NCI-H82 treated with DMSO at 0.1 percent for 48 hours (cell line): ENCODE data around the gene HECTD1.

ENCODE experiments used
- DNase-seq: peaks from one replicate; lab custom pipeline; 2025; ENCODE audit not compliant: unreplicated experiment; lab: John Stamatoyannopoulos, UW

HECTD1 gene

DNA sequence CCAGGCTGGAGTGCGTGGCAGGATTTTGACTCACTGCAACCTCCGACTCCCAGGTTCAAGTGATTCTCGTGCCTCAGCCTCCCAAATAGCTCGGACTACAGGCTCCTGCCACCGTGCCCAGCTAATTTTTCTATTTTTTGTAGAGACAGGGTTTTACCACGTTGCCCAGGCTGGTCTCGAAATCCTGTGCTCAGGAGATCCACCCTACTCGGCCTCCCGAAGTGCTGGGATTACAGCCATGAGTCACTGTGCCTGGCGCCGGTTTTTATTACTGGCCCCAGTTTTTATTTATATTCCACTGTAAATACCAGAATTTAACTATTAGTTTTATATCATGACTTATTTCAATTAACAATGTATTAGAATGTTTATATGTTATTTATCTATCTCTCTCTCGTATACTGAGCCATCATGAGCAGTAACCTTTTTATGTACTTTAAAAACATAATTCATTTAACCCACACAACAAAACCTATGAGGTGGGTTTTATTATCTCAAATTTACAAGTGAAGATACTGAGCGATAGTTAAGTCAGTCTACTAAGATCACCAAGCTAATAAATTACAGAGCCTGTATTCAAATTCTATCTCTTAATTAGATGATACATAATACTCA lies 47.8 kb downstream of the HECTD1 start:
- no peak for DNase-seq

DNA sequence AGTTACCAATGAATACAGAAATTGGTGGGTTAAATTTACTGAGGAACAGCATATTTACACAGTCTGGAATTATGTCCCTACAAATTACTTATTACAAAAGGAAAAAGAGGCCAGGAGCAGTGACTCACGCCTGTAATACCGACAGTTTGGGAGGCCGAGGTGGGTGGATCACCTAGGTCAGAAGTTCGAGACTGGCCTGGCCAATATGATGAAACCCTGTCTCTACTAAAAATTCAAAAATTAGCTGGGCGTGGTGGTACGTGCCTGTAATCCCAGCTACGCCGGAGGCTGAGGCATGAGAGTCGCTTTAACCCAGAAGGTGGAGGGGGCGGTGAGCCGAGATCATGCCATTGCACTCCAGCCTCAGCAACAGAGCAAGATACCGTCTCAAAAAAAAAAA lies 52.6 kb downstream of the HECTD1 start:
- no peak for DNase-seq

DNA sequence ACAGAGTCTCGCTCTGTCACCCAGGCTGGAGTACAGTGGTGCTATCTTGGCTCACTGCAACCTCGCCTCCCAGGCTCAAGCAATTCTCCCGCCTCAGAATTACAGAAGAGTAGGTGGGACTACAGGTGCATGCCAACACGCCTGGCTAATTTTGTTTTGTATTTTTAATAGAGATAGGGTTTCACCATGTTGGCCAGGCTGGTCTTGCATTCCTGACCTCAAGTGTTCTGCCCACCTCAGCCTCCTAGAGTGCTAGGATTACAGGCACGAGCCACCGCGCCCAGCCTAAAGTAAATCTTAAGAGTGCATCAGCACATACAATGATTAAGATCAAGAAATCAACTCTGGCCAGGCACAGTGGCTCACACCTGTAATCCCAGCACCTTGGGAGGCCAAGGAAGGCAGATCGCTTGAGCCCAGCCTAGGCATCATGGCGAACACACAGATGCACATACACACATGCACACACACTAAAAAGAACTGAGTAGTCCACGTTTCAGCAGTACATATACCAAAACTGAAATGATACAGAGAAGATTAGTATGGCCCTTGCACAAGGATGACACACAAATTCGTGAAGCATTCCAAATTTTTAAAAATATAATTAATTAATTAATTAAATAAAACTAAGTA lies 65.0 kb downstream of the HECTD1 start:
- DNase-seq, result no peak

DNA sequence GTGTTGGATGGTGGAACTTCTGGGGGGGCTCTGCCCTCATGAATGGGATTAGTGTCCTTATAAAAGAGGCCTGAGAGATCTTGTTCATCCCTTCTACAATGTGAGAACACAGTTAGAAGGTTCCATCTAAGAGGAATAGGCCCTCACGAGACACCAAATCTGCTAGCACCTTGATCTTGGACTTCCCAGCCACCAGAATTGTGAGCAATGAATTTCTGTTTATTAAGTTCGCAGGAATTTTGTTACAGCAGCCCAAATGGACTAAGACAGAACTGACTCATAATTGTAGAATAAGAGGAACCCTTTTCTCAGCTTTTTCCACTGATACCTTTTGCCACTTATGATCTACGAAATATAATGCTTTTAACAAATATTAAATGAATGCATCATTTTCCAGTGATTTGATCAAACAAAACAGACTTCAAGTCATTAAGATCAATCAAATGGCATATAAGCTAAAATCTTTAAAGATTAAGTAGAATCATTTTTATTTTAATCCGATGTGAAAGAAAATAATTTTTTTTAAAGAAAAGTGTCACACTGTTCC lies 68.2 kb downstream of the HECTD1 start:
- DNase-seq, result no peak

DNA sequence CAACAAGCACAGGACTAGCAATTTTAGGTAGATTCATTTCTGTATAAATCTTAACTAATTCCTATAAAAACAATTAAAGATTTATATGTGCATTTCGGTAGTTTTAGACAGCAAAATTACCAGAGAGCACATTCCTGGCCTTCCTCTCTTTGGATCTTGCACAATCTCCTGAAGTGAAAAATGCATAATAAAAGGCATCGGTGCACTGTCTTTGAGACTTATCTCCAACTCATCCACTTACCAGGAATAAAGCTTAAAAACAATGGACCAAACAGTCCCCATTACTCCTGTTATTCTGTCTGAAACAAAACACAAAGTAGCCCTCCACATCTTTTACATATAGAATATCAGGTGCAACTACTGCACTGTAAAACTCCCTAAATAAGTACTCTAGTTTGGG lies 69.3 kb downstream of the HECTD1 start:
- DNase-seq, result no peak

DNA sequence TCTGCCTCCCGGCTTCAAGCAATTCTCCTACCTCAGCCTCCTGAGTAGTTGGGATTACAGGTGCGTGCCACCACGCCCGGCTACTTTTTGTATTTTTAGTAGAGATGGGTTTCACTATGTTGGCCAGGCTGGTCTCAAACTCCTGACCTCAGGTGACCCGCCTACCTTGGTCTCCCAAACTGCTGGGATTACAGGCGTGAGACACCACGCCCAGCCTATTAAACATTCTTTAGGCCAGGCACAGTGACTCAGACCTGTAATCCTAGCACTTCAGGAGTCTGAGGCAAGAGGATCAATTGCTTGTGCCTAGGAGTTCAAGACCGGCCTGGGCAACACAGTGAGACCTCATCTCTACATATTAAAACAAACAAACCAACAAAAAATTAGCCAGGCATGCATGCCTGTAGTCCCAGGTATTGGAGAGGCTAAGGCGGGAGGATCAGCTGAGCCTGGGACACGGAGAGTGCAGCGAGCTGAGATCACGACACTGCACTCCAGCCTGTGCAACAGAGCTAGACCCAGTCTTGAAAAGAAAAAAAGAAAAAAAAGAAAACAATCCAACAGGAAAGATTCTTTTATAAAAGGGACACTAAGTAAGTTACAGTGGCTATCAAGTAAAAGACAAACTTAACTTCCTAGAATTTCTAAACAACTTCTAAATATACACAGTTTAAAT lies 70.2 kb downstream of the HECTD1 start:
- DNase-seq, result no peak

DNA sequence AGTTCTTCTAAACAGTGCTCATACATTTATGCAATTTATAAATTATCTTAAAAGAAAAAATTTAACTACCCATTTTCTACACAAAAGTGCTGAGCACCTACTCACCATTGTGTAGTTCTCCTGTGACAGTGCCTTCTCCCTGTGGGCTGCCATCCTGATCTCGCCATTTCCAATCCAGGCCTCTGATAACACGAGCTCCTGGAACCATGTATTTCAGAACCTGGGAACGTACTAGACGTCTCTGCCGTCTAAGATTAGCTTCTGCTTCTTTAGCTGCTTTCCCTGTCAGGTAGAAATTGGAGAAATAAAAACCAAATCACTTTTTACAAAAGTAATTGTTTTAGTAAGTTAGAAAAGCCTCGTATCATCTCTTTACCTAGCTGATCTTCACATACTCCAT lies 74.5 kb downstream of the HECTD1 start:
- no peak for DNase-seq

DNA sequence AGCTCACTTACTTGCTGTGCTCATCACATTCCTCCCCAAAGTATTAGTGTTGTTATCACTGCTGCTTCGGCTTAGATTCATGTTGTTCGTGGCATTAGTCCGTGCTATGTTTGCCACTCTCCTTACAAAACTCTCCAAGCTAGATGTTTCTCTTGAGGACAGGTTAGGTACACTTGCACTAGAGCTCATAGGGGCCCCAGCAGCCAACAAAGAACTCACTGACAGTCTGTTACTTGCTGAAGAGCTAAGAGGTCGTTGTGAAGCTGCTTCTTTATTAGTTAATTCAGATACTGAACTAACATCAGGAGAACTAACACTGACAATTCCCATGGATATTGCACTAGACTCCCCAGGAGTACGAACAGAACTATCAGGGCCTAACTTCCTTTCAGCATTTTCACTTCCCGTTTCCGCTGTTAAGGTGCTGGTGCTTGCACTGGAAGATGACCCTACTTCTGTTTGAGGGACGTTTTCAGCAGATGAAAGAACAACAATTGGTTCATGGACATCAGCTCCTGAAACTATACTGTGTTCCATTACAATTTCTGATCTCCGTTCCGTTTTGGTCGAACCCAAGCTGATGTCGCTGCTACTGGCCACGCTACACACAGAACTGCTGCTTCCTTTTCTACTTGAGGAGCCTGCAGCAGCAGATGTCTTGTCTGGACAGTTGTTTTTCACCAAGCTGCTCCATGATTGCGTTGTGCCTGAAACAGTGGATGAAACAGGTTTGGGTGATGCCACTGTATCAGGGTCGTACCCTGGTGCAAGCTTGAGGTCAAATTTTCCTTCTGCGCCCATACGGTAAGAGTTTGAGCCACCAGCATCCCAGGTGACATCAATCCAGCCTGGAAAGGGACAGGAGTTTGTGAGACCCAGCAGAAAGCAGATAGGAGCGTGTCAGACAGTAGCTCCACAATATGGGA lies 78.7 kb downstream of the HECTD1 start:
- no peak for DNase-seq

DNA sequence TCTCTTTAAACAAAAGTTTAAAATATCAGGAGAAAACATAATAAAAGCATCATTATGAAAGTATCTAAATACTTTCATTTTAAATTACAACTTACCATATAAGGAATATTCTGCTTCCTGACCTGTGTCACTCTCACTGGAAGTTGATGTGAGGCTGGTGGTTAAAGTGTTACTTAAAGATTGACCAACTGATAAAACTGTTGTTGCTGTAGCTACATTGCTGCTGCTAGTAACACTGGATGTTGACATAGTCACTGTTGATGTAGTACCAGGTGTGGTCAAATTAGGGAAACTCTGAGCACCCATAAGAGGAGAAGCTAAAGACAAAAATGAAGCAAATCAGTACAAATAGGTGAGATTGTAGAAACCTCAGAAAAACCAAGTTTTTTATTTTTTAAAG lies 79.9 kb downstream of the HECTD1 start:
- no peak for DNase-seq

DNA sequence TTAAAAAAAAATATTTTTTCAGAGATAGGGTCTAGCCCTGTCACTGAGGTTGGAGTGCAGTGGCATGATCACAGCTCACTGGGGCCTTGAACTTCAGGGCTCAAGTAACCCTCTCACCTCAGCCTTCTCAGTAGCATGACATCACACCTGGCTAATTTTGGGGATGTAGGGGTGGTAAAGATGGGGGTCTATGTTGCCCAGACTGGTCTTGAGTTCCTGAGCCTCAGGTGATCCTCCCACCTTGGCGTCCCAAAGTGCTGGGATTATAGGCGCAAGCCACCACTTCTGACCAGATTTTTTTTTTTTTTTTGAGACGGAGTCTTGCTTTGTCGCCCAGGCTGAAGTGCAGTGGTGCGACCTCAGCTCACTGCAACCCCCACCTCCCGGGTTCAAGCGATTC lies 80.9 kb downstream of the HECTD1 start:
- DNase-seq, result no peak

DNA sequence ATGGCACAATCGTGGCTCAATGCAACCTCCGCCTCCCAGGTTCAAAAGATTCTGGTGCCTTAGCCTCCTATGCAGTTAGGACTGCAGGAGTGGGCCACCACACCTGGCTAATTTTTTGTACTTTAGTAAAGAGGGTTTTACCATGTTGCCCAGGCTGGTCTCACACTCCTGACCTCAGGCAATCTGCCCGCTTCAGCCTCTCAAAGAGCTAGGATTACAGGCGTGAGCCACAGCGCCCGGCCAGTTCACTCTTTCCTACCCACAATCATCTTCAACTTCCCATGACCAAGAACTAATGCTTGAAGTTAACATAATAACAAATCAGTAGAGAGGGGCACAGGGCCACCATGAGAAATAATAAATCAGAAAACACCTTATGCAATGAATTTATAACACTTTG lies 82.4 kb downstream of the HECTD1 start:
- DNase-seq, result no peak

DNA sequence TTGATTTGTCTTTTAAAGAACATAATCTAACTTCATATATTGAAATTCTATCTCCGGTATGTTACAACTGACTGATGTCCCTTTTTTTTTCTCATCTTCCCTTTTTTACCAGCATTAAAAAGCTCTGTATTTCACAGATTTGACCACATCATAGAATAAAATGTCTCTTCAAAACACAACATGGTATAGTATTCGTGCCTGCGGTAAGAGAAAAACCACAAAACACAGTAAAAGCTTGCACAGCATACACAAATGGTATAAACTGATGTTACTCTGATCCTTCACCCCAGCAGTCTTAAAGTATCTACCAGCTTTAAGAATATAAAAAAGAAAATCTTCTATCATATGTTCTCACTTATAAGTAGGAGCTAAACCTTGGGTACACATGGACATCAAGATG lies 83.4 kb downstream of the HECTD1 start:
- DNase-seq, result no peak

DNA sequence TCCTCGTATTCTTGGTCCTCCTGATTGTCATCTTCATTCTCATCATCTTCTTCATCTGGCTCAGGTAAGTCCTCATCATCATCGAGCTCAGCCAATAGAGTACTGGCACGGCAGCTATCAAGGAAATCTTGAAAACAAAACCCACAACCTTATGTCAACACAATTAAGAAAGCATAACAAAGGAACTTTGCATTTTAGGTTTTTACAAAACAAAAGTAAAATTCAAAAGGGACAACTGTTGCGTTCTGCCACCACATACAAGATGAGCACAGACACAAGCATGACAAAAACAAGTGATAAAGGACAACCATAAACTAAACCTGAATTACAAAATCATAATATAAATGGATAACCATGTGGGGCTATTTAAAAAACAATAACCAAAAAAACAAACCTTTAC lies 84.7 kb downstream of the HECTD1 start:
- no peak for DNase-seq

DNA sequence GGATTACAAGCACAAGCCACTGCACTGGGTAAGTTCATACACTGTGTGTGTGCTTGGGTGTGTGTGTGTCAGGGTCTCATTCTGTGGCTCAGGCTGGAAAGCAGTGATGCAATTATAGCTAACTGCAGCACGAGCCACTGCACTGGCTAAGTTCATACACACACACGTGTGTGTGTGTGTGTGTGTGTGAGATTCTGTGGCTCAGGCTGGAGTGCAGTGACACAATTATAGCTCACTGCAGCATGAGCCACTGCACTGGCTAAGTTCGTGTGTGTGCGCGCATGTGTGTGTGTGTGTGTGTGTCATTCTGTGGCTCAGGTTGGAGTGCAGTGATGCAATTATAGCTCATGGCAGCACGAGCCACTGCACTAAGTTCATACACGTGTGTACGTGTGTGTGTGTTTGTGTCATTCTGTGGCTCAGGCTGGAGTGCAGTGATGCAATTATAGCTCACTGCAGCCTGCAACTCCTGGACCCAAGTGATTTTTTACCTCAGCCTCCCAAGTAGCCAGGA lies 85.4 kb downstream of the HECTD1 start:
- DNase-seq, result no peak

DNA sequence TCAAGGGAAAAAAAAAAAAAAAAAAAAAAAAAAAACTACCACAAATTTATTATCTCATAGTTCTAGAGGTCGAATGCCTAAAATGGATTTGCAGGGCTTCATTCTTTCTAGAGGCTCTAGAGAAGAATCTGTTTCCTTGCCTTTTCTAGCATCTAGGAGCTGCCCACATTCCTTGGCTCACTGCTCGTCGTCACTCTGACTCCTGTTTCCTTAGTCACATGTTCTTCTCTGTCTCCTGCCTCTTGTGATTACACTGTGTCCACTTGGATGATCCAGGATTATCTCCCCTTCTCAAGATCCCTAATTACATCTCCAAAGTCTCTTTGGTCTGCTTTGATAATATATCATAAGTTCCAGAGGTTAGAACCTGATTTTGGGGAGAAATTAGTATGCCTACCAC lies 88.7 kb downstream of the HECTD1 start:
- peak; percentile 27 for DNase-seq

DNA sequence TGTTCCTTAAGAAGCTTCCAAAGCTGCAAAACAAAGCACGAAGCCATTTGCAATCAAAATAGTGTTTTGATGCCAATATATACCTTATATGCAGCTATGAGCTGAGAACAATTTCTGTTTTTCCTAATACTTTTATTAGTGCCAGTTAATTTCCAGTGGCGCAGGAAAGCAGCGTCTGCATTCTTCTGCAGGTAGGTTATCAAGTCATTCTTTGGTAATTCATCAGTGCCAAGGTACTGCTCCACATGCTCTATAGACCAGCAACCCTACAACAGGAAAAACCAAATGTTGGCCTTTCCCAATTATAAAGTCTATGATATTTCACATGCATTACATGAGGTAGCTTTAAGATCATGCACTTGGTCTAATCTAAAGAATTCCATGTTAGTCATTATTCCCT lies 93.8 kb downstream of the HECTD1 start:
- DNase-seq, result no peak

DNA sequence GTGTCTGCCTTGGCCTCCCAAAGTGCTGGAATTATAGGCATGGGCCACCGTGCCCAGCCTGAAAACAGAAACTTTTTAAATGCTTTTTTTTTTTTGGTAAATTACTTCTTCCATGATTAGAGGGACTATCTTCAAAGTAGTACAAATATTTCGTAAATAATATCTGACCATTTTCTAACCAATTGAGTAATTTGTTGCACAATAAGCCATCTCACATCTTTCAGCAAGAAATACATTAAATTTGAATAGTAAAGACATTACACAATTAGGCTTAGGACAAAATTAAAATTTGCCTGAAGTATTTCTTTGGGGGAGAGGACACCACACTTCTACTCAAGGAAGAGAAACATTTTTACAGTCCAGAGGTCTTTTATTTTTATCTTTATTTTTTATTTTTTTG lies 96.7 kb downstream of the HECTD1 start:
- no peak for DNase-seq

DNA sequence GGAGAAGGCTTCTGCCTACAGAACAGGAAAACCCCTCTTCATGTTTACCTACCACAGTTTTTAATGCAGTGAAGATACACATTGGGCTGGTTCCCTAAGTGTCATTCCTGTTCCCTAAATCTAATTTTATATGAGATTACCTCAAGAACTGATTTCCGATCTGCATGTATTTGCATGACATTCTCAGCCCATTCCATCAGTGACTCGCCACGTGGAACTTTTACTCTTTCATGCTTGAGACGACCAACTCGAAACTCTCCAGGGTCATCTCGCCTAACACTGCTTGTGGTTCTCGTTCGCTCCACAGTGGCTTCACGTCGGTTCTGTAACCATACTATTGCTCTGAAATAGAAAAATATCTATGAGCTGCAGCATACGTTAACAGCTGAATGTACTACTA lies 98.3 kb downstream of the HECTD1 start:
- no peak for DNase-seq

DNA sequence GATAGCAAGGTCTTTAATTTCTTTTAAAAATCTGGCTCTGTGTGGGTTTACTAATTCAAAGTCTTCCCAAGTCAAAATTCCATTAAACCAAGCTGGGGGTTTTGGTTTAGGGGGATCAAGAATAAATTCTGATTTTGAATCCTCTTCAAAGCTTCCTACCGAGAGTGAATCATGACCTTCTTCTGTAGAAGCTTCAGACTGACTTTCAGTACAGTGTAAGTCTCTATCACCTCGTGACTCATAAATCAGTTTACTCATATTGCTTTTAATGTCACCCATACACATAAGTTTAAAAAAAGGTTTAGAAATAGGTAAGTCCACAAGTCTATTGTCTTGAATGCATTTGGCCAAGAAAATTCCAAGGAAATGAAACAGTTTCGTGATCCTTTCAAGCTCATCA lies 100.8 kb downstream of the HECTD1 start:
- no peak for DNase-seq

DNA sequence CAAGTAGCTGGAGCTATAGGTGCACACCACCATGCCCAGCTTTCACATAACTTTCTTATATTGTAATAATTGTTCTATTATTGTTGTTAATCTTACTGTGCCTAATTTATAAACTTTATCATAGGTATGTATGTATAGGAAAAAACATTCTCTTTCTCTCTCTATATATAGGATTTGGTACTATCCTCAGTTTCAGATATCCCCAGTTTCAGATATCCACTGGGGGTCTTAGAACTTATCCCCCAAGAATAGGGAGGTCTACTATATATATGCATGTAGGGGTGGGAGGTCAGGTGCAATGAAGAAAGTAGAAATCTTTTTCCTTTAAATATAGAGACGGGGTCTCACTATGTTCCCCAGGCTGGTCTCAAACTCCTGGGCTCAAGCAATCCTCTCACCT lies 110.5 kb downstream of the HECTD1 start:
- DNase-seq, result no peak

DNA sequence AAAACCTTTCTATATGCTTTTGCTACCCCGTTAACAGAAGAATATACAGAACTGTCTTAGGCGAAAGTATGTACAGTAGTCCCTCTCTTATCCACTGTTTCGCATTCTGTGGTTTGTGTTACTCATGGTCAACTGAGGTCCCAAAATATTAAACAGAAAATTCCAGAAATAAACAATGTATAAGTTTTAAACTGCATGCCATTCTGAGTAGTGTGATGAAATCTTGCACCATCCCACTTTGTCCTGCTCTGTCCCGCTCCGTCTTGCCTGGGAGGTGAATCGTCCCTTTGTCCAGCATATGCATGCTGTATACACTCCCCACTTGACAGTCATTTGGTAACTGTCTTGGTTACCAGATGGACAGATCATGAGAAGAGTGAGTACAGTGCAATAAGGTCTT lies 111.3 kb downstream of the HECTD1 start:
- DNase-seq, result no peak
